ENCODE results near the gene GPR52.

Gene GPR52

DNA sequence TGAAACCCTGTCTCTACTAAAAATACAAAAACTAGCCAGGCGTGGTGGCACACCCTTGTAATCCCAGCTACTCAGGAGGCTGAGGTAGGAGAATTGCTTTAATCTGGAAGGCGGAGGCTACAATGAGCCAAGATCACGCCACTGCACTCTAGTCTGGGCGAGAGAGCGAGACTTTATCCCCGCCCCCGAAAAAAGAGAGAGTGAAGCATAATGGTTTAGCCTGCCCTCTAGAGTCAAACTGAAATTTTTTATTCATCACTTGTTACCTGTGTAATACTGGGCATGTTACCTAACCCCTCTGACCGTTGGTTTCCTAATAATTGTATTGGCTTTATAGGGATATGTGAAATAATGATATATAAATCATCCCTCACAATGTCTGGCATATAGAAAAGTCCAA is 18.8 kb downstream of the GPR52 start:
- DNase-seq (ENCODE audit: low read depth in 2 of 2), result no peak

- DNase-seq (ENCODE audit: low read depth in 2 of 2), result no peak
Observed at GRCh38 chr1:174469052-174469451, 21.3 kb downstream of the GPR52 start.

- no peak for DNase-seq (ENCODE audit: low read depth in 2 of 2)
Observed at GRCh38 chr1:174469687-174470086, 21.9 kb downstream of the GPR52 start.

GRCh38 chr1:174479281-174479680 is 31.5 kb downstream of the GPR52 start:
- no peak for DNase-seq (ENCODE audit: low read depth in 2 of 2)

DNA sequence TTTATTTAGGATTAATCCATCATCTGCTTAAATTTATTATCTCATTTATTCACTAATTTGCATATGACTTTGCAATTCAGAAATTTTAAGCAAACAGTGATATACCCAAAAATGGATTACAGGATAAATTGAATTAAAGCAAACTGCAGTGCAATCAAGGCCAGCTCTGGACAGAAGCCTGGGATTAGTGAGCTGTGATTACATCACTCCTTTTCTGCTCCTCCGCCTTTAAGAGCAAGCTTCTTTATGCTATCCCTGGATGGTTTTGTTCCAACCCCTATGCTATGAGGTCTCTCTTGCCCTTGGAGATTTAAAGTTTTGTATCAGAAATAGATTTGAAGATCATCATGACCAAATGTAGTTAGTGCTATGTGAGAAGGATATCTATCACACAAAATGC is 32.6 kb downstream of the GPR52 start:
- no peak for DNase-seq (ENCODE audit: low read depth in 2 of 2)

- no peak for DNase-seq (ENCODE audit: low read depth in 2 of 2)
Observed at GRCh38 chr1:174491606-174492005, 43.8 kb downstream of the GPR52 start.

DNA sequence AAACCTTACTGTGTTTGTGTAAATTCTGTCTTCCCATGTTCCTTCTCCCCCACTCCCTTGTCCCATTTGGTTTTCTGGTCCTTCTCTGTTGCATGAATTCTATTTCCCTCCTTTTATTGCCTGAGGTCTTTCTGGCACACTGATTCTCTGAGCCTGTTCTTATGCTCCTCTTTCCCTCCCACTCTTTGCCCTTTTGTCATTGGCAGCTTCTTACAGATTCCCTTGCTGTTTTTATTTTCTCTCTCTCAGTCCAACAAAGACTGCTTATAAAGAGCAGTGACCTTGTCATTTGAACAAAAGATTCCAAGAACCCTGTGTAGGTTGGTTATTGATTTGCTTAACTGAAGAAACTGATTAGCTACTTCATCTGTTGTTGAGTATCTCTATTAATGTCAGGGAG is 49.7 kb downstream of the GPR52 start:
- no peak for DNase-seq (ENCODE audit: low read depth in 2 of 2)

Data from stimulated activated CD4-positive, alpha-beta T cell treated with anti-CD3 and anti-CD28 coated beads, Interleukin-1b, Interleukin-23, amount 100 ng/mL, for 4 hours (primary cell).